Heart left ventricle (tissue), 13 donors: Measurements from ENCODE around the gene COA1.

Source experiments
- POLR2A ChIP-seq, 2 donors: fragments of 450-650 bp; IDR thresholded peaks; one replicate each; pipeline ENCODE4 v1.6.1; 2017; ENCODE audit warnings: antibody characterized with exemption in 2 of 2, mild to moderate bottlenecking in 2 of 2, moderate library complexity in 2 of 2
- TF ChIP-seq, protein P1 (sequence below), 12 donors: fragments of 200-600 bp; sonication (generic) in 4 of 12; IDR thresholded peaks; one replicate each; pipeline versions ENCODE4 v1.5.0 to v1.8.0; 2018 to 2022; ENCODE audit warnings: antibody characterized with exemption in 12 of 12, mild to moderate bottlenecking in 5 of 12
- donor health status: ischemic (EF 13 %, LVEDD 7.1; RV severe dilation, severe dysfunction).
- donor health status: DM: no; HTN: yes; CAD: no.
- donor health status: DM: no; HTN: no; CAD: no.
- donor health status: ischemic (EF 25% LVEDD 6.9; RV normal size, moderate dysfunction).
- donor health status: ischemic (EF 25% LVEDD 5.7; RV mildly dilated, moderate dysfunction).
- donor health status: ischemic (EF 35%, LVEDD 5.7; RV mildly dilated, moderate dysfunction).
- donor health status: nonischemic (EF 11% LVEDD 7.7; RV severe dilation, severe dysfunction).
- donor health status: DM: yes; HTN: yes; CAD: no.
- donor health status: PGD.
- donor health status: ischemic (EF 29% LVEDD 5.4; RV normal size, mild dysfunction).
- donor health status: nonischemic (EF 23%, LVEDD 6.1; RV moderate dilation, normal function).

DNA sequence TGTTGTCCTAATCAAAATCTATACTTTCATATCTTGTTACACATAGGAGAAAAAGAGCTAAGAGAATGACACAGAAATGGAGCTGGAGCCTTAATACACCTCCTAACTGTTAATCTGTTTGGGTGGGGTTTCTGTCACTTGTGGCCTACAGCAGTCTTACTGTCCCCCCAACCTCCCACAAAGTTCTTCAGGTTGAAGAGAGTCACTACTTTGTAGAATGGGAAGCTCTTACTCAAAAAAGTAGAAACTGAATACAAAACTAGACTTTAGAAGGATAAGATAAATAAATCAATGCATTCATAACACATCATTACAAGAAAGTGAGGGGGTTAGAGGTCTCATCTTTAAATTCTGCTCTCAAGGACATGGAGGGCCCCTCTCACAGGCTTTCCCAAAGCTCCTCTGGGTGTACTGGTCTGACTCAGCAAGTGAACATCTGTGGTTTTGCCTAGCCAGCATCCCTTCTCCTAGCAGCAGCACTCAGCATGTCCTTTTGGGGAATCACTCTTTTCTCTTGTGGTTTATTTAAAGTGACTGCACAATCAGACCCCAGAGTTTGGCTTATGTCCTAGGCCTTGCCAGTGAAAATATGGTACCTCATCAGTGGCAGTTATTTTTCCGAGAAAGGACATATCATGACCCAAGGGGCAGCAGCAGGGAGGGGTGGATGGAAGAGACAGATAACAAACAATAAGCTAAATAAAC, 27.2 kb upstream of the COA1 start:
- TF ChIP-seq, protein P1, sequence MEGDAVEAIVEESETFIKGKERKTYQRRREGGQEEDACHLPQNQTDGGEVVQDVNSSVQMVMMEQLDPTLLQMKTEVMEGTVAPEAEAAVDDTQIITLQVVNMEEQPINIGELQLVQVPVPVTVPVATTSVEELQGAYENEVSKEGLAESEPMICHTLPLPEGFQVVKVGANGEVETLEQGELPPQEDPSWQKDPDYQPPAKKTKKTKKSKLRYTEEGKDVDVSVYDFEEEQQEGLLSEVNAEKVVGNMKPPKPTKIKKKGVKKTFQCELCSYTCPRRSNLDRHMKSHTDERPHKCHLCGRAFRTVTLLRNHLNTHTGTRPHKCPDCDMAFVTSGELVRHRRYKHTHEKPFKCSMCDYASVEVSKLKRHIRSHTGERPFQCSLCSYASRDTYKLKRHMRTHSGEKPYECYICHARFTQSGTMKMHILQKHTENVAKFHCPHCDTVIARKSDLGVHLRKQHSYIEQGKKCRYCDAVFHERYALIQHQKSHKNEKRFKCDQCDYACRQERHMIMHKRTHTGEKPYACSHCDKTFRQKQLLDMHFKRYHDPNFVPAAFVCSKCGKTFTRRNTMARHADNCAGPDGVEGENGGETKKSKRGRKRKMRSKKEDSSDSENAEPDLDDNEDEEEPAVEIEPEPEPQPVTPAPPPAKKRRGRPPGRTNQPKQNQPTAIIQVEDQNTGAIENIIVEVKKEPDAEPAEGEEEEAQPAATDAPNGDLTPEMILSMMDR (IDR thresholded peaks at IDR 0.05): no peak
- TF ChIP-seq POLR2A (IDR thresholded peaks at IDR 0.05): no peak
